ENCODE data around the gene UMAD1.

Gene UMAD1

DNA sequence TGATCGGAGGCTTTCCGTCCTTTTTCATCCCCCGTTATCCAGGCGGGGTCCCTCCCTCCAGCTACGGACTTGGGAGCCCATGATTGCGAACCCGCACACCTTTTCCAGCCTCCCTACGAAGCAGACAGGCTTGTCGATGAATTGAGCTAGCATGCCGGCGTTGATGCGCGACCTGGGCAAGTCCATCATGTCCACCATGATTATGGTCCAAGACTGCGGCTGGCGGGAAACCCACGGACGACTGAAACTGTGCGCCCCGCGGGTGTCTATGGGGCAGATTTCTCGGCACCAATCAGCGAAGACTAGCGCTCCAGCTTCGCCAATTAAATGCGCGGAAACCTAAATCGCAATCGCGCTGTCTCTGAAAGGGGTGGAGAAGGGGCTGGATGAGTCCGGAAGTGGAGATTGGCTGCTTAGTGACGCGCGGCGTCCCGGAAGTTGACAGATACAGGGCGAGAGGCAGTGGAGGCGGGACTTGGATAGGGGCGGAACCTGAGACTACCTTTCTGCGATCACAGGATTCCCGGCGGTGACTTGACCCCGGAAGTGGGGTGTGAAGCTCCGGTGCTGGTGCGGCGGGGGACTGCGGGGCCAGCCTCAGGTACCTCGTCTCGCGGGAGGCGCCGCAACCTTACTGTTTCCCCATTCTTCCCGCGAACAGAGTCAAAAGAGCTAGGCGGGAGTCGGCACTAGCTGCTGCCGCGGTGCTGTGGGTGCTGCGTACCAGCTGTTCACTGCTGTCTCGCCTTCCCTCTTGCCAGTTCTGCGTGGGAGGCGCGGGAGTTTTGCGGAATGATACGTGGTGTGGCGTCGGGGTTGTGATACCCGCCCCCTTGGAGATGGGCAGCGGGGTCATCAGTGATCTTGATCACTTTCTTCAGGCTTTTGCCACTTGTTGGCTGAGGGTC is at the start of gene UMAD1:
Gene UMAD1 (plus strand): TSS at position 532 of the 908 bp plus-strand sequence. CDS start 32,620 bp downstream, outside the sequence.
- DNase-seq (ENCODE audit: low read depth, low spot score), result peak; percentile 98

DNA sequence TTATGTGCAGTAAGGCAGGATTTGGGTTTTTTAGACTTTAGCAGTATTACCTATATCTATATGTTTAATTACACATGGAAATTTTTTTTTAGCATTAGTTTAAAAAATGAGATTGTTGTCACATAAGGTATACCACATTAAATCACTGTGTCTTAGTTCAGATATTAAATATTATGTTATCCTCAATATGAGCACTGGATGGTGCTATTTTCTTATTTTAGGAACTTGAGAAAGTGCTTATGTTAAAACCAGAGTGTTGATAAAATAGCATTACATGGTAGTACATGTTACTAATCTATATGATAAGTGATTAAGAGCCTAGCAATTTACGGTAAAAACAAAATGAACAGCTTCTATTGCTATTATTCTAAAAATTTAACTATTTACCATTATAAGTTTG is 45.1 kb upstream of the UMAD1 start:
- no peak for DNase-seq (ENCODE audit: low read depth, low spot score)

- DNase-seq (ENCODE audit: low read depth, low spot score), result no peak
These were observed 44.4 kb upstream of the UMAD1 start for GRCh38 chr7:7596176-7596575.

DNA sequence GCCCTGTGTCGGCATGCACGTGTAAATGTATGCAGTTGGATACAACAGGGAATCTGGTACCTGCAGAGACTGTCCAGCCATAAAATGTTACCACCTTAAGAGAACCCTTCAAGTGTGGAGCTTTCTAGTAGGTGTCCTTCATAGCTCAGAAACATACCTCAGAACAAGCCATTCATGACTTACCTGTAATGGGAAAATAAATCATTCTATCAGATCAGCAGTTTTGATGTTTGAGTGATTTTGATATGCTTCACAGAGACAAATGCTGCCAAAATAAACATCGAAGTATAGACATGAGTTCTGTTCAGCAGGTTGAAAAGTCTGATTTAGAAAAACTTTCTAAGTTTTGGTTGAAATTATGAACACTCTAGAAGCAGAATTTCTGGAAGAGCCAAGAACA is 33.5 kb upstream of the UMAD1 start:
- DNase-seq (ENCODE audit: low read depth, low spot score), result no peak

DNA sequence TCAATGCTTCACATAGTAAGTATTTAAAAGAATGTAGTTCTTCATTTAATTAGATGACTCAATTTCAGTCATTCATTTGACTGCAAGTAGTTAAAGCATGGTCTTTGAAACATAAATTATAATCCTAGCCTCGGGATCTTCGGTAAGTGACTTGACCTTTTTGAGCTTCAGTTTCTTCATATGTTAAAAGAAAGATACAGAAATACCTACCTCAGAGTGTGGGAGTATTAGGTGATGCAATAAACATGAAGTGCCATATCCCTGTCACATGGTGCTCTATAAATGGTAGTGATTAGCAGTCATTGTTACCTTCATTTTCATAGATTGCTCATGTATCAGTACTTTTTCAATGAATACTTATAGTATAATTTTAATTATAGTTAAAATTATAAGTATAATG is 31.2 kb upstream of the UMAD1 start:
- DNase-seq (ENCODE audit: low read depth, low spot score), result no peak

GRCh38 chr7:7612519-7612918 is 28.0 kb upstream of the UMAD1 start:
- no peak for DNase-seq (ENCODE audit: low read depth, low spot score)

DNA sequence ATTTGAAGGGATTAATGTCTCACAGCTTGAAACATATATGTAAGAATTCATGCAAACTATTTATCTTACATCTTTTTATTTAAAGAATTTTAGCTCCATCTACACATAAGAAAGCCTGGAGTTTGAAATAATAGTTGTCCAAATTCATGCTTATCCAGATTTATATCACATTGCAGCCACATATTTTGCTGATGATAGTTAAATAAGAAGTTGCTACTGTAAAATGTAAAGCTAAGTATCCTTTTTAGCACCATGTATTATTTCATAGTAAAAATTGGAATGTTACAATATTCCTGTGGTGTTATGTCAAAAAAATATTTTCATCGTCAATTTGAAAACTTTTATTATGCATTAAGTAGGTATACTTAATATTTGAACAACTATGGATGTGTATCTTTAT is 27.3 kb upstream of the UMAD1 start:
- DNase-seq (ENCODE audit: low read depth, low spot score), result no peak

DNA sequence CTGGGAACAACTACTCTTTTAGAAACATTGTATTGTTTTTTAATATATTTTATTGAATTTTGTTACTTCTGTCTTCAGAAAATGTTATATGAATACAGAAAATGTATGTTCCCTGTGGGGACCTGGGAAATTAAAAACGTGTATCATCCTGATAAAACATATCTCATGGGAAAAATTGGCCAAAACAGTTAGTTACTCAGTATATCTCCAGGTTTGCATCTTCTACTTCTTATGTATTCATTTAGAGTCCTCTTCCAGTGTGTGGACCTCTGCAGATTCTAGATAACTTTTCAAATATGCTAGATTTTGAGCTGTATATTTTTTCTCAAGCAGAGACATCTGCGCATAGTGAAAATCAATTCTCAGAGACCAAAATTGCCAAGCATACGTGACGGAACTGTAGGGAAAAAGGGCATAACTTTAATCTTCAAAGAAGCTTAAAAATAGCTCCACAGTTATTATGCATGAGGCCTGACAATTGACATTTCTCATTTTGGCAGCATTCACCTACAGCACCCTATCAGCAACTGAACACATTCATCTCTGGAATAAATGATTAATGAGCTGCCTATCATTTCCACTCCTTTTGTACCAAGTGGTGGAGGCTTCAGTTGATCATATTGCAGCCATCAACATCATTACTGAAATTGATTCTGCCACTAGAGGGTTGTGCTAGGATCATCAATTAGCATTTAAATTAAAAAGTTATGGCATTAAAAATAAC is 26.4 kb upstream of the UMAD1 start:
- DNase-seq (ENCODE audit: low read depth, low spot score), result no peak

DNA sequence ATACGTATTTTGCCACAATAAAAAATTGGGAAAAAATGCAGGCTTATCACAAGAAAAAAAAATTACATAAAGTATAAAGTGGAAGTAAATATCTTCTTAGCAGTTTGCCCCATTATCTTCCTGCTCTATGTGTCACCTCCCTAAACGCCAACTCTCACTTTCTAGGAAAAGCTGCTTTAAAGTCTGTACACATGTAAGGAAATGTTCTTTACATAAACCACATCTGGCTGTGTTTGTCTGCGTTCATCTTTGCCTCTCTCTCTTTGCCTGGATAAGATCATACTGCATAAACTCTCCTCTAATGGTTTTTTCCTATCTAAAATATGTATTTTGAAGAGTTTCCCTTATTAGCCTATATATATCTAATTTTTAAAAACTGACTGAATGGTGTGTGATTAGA is 23.0 kb upstream of the UMAD1 start:
- no peak for DNase-seq (ENCODE audit: low read depth, low spot score)

DNA sequence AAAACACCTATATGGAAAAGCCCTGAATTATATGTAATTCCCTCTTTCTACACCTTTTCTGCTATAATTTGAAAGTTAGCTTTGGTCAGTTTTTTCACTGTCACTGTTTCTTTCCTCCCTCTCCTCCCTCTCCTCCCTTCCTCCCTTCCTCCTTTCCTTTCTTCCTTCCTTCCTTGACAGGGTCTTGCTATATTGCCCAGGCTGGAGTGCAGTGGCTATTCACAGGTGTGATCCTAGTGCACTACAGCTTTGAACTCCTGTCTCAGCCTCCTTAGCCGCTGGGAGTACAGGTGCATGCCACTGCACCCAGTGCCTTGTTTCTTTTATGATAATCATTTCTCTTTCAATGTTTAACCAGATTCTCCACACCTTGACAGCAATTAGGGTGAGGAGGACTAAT is 22.1 kb upstream of the UMAD1 start:
- no peak for DNase-seq (ENCODE audit: low read depth, low spot score)

- DNase-seq (ENCODE audit: low read depth, low spot score), result no peak
These were observed 20.3 kb upstream of the UMAD1 start for GRCh38 chr7:7620236-7620635.

GRCh38 chr7:7620644-7621210 is 19.8 kb upstream of the UMAD1 start:
- DNase-seq (ENCODE audit: low read depth, low spot score), result no peak

- DNase-seq (ENCODE audit: low read depth, low spot score), result no peak
These were observed 12.1 kb upstream of the UMAD1 start for GRCh38 chr7:7628476-7628875.

- DNase-seq (ENCODE audit: low read depth, low spot score), result no peak
These were observed 9.8 kb upstream of the UMAD1 start for GRCh38 chr7:7630626-7631329.

DNA sequence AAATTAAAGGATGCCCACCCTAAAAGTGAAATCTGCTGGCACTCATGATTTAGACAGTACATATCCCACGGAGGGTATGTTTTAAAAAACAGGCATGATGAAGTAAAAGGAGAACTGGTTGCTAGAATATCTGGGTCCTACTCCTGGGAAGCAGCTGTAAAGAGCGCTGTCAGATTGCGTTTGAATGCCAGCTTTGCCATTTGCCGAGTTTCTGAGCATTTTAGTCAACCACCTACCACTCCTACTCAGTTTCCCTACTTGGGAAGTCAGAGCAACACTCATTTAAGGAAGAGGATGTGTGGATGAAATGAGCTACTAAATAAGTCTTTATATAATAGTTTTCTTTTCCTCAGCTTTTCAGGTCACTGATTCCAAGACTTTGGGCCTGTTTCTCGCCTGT is 1.1 kb upstream of the UMAD1 start:
- DNase-seq (ENCODE audit: low read depth, low spot score), result no peak

DNA sequence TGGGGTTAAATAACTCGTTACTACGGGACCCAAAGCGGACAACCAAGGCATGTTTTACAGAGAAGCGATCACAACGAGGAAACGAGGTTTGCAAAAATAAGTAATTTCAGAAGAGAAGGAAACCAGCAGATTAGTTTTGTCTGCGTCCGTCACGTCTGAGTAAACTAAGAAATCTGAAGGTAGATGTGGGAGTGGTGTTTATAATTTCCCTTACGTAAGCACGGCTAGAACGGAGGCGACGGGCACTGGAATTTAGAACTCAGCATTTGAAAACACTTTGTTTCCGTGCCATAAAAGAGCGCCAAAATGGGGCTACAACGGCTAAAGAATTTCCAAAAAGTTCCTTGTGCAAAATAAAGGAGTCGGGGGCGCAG is 718 bp upstream of the UMAD1 start:
- DNase-seq (ENCODE audit: low read depth, low spot score), result peak; percentile 35

DNA sequence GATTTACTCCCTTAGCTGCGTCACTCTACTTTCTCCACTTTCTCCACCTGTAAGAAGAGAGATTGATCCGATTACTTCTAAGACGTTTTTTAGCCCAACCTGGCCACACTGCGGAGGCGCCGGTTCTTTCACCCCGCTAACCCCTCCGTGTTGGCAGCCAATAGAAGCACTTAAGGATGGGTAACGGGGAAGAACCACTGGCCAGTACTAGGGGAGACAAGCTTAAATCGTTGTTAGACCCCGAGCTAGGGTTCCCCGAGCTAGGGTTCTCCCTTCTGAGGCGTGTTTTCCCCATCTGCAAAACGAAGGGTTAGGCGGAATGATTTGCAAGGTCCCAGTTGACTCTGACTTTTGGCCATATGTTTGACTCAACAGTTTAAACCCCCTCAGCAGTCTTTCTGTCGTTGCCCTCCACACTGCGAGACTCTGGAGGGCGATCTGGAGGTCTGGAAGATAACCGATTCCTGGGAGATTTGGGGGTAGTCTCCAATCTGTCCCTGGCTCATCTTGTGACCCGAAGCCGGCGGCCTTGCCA is 644 bp downstream of the UMAD1 start:
- DNase-seq (ENCODE audit: low read depth, low spot score), result peak; percentile 15

GRCh38 chr7:7642081-7642480 is 1.5 kb downstream of the UMAD1 start:
- no peak for DNase-seq (ENCODE audit: low read depth, low spot score)

GRCh38 chr7:7647495-7648036 is 7.0 kb downstream of the UMAD1 start:
- no peak for DNase-seq (ENCODE audit: low read depth, low spot score)

DNA sequence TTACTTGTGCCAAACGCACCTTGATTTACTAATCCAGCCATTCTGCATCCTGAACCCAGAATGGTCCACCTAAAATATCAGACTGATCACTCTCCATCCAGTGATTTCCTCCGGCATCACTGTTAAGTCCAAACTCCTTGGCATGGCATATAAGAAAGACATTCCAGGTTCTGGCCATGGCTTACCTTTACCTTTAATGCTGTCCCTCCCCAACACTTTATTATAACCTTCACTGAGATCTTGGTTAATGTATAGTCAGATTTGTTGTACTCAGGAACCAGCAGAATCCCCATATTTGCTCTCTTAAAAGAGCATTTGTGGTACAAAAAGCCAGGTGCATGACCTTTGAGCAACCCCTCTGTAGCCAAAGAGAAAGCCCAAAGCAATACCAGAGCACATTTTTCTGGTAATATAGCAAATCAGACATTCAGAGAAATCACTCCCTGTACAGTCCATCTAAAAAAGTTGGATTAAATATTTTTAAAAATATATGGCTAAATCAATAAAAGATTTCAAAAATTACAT is 10.2 kb downstream of the UMAD1 start:
- DNase-seq (ENCODE audit: low read depth, low spot score), result no peak

- DNase-seq (ENCODE audit: low read depth, low spot score), result no peak
These were observed 10.9 kb downstream of the UMAD1 start for GRCh38 chr7:7651479-7651878.
